Germinal center (tissue), 1 donor: ENCODE data around the gene PRUNE2.

ENCODE experiments used
- DNase-seq: peaks from one replicate; pipeline ENCODE4 v3.0.0; 2012; ENCODE audit warnings: mixed read lengths, low spot score

The PRUNE2 gene

DNA sequence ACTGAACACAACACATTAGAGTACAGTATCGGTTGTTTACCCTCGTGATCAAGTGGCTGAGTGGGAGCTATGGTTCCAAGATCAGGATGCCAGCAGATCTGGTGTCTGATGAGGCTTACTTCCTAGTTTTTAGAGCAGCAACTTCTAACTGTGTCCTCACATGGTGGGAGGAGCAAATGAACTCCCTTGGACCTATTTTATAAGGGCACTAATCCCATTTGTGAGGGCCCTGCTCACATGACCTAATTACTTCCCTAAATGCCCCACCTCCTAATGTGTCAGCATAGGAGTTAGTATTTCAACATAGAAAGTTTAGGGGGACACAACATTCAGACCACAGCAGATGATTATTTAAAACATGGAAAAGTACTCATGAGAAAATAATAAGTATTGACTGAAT, 335.1 kb downstream of the PRUNE2 start:
- DNase-seq, result no peak

DNA sequence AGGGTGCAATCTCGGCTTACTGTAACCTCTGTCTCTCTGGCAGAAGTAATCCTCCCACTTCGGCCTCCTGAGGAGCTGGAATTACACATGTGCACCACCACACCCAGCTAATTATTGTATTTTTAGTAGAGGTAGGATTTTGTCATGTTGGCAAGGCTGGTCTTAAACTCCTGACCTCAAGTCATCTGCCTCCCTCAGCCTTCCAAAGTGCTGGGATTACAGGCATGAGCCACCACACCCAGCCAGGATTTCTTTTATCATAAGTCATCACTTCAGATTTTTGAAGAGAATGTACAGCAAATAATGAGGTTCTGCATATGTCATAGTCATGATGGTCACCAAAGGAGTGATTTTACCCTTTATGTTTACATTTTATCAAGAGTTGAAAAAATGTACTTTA, 338.8 kb downstream of the PRUNE2 start:
- no peak for DNase-seq

DNA sequence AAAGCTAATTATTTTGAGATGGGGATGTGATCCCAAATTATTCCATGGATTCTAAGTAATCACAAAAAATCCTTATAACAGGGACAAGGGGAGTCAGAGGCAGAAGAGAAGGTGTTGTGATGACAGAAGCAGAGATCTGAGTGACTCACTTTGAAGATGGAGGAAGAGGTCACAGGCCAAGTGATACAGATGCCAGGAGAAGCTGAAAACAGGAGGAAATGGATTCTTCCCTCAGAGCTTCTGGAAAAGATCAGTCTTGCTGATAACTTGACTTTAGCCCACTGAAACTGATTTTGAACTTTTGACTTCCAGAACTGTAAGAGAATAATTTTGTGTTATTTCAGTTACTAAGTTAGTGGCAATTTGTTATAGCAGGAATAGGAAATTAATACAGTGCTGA, 341.6 kb downstream of the PRUNE2 start:
- DNase-seq, result no peak

DNA sequence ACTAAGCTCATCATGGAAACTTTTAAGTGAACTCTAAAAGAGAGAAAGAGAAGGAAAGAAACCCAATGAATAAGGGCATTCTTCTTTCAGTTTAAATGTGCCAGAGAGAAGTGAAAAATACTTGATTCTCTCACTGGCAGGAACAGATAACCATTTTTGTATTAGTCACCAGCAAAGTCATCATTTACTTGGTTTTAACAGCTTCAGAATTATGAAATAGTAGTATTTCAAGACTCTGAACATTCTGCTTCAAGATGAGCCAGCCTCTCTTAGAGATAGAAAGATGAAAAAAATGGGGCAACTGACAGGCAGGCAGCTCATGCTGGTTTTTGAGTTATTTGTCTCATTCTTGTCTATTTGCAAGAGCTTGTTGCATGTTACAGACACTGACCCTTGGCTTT, 343.4 kb downstream of the PRUNE2 start:
- no peak for DNase-seq

DNA sequence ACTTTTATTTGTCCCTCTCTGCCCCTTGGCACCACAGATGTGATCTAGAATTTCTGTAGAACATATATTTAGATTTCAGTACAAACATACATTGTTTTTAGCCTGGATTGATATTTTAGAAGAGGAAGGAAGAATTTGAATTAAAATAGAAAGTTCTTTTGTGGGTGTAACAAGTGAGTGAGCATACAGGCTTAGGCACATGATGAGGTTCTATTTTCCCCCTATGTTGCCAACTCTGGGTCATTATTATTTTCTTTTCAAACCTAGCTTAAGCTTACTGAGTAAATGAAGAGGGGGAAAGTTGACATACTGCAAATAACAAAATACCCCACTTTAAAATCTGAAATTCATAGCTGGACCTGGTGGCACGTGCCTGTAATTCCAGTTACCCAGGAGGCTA, 344.0 kb downstream of the PRUNE2 start:
- no peak for DNase-seq
